ENCODE measurements around the gene LGI4.

Gene LGI4

DNA sequence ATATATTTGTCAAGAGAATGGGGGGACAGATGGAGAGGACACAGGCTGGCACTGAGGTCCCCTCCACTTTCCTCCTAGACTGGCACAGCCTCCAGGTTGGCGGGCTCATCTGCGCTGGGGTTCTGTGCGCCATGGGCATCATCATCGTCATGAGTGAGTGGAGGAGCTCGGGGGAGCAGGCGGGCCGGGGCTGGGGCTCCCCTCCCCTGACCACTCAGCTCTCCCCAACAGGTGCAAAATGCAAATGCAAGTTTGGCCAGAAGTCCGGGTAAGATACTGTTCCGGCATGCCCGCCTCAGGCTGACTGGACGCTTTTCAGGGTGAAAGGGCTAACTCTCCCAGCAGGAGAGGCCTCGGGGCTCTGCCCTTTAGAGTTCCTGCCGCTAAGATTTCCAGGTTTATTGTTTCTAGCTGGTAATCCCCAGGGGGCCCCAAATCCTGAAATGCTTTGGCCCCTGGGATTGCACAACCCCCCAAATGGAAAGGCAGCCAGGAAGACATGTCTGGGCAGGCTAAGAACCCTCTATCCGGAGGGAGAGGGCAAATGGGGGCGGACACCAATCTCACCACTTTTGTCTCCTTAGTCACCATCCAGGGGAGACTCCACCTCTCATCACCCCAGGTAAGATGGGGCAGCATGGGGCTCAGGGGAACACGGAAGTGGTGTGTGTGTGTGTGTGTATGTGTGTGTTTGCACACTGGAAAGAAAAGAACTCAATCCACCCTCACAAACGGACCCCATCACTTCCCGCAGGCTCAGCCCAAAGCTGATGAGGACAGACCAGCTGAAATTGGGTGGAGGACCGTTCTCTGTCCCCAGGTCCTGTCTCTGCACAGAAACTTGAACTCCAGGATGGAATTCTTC, 11.9 kb downstream of the LGI4 start:
- Histone ChIP-seq H3K27ac (ENCODE audit: insufficient read depth, low read depth, low read length, poor library complexity, severe bottlenecking) (no peak overlapping the region), H3K4me1 (ENCODE audit: control insufficient read depth, insufficient read depth, low read length) (peaks cover 11% of the 10 kb centered on the region)
- WGBS, 2 experiments: 60 to 70% methylated on average over 18 to 19 of the region's 19 CpGs

GRCh38 chr19:35120898-35121297, 14.0 kb downstream of the LGI4 start:
- Histone ChIP-seq H3K9me3 (ENCODE audit: control insufficient read depth, low read length) (no peaks in the 10 kb centered on the region), H3K27ac (ENCODE audit: insufficient read depth, low read depth, low read length, poor library complexity, severe bottlenecking) (no peak overlapping the region), H3K4me3 (ENCODE audit: insufficient read depth, low read depth, low read length) (no peak overlapping the region), H3K27me3 (ENCODE audit: control insufficient read depth, insufficient read depth, low read length, poor library complexity, severe bottlenecking) (no peaks in the 10 kb centered on the region), H3K36me3 (ENCODE audit: control insufficient read depth, insufficient read depth, low read length) (no peaks in the 10 kb centered on the region), H3K4me1 (ENCODE audit: control insufficient read depth, insufficient read depth, low read length) (peaks cover 19% of the 10 kb centered on the region)
- 85 to 86% methylated on average over 7 of the region's 7 CpGs for WGBS, 2 experiments

More for the DNA sequence above, 11.9 kb downstream of the LGI4 start:
- Histone ChIP-seq H3K4me3 (ENCODE audit: insufficient read depth, low read depth, low read length) (no peak overlapping the region), H3K9me3 (ENCODE audit: control insufficient read depth, low read length) (no peaks in the 10 kb centered on the region), H3K27me3 (ENCODE audit: control insufficient read depth, insufficient read depth, low read length, poor library complexity, severe bottlenecking) (no peaks in the 10 kb centered on the region), H3K36me3 (ENCODE audit: control insufficient read depth, insufficient read depth, low read length) (no peaks in the 10 kb centered on the region)

GRCh38 chr19:35120492-35120891, 14.4 kb downstream of the LGI4 start:
- Histone ChIP-seq H3K27ac (ENCODE audit: insufficient read depth, low read depth, low read length, poor library complexity, severe bottlenecking) (no peak overlapping the region), H3K27me3 (ENCODE audit: control insufficient read depth, insufficient read depth, low read length, poor library complexity, severe bottlenecking) (no peaks in the 10 kb centered on the region), H3K4me1 (ENCODE audit: control insufficient read depth, insufficient read depth, low read length) (peaks cover 23% of the 10 kb centered on the region), H3K36me3 (ENCODE audit: control insufficient read depth, insufficient read depth, low read length) (no peaks in the 10 kb centered on the region), H3K9me3 (ENCODE audit: control insufficient read depth, low read length) (no peaks in the 10 kb centered on the region), H3K4me3 (ENCODE audit: insufficient read depth, low read depth, low read length) (no peak overlapping the region)
- 89 to 92% methylated on average over 7 of the region's 7 CpGs for WGBS, 2 experiments

- H3K36me3 ChIP-seq (ENCODE audit: control insufficient read depth, insufficient read depth, low read length): no peaks in the 10 kb centered on the region
- no peaks in the 10 kb centered on the region for H3K27me3 ChIP-seq (ENCODE audit: control insufficient read depth, insufficient read depth, low read length, poor library complexity, severe bottlenecking)
- H3K9me3 ChIP-seq (ENCODE audit: control insufficient read depth, low read length): no peaks in the 10 kb centered on the region
- H3K4me1 ChIP-seq (ENCODE audit: control insufficient read depth, insufficient read depth, low read length): peaks cover 31% of the 10 kb centered on the region
- H3K27ac ChIP-seq (ENCODE audit: insufficient read depth, low read depth, low read length, poor library complexity, severe bottlenecking): no peak overlapping the region
- no peak overlapping the region for H3K4me3 ChIP-seq (ENCODE audit: insufficient read depth, low read depth, low read length)
- 89 to 90% methylated on average over 9 of the region's 9 CpGs for WGBS, 2 experiments
Measured at GRCh38 chr19:35119578-35120155, 15.2 kb downstream of the LGI4 start.

GRCh38 chr19:35119091-35119490, 15.8 kb downstream of the LGI4 start:
- no peak overlapping the region for H3K4me3 ChIP-seq (ENCODE audit: insufficient read depth, low read depth, low read length)
- H3K9me3 ChIP-seq (ENCODE audit: control insufficient read depth, low read length): no peaks in the 10 kb centered on the region
- H3K27me3 ChIP-seq (ENCODE audit: control insufficient read depth, insufficient read depth, low read length, poor library complexity, severe bottlenecking): no peaks in the 10 kb centered on the region
- H3K4me1 ChIP-seq (ENCODE audit: control insufficient read depth, insufficient read depth, low read length): peaks cover 31% of the 10 kb centered on the region
- 88 to 89% methylated on average over 14 of the region's 14 CpGs for WGBS, 2 experiments
- no peaks in the 10 kb centered on the region for H3K36me3 ChIP-seq (ENCODE audit: control insufficient read depth, insufficient read depth, low read length)
- H3K27ac ChIP-seq (ENCODE audit: insufficient read depth, low read depth, low read length, poor library complexity, severe bottlenecking): no peak overlapping the region

GRCh38 chr19:35118268-35119020, 16.4 kb downstream of the LGI4 start:
- Histone ChIP-seq H3K36me3 (ENCODE audit: control insufficient read depth, insufficient read depth, low read length) (no peaks in the 10 kb centered on the region), H3K27me3 (ENCODE audit: control insufficient read depth, insufficient read depth, low read length, poor library complexity, severe bottlenecking) (no peaks in the 10 kb centered on the region), H3K4me3 (ENCODE audit: insufficient read depth, low read depth, low read length) (no peak overlapping the region), H3K9me3 (ENCODE audit: control insufficient read depth, low read length) (no peaks in the 10 kb centered on the region), H3K4me1 (ENCODE audit: control insufficient read depth, insufficient read depth, low read length) (peaks cover 31% of the 10 kb centered on the region), H3K27ac (ENCODE audit: insufficient read depth, low read depth, low read length, poor library complexity, severe bottlenecking) (no peak overlapping the region)
- WGBS, 2 experiments: 84 to 86% methylated on average over 13 of the region's 13 CpGs

- Histone ChIP-seq H3K9me3 (ENCODE audit: control insufficient read depth, low read length) (no peaks in the 10 kb centered on the region), H3K27ac (ENCODE audit: insufficient read depth, low read depth, low read length, poor library complexity, severe bottlenecking) (no peak overlapping the region), H3K27me3 (ENCODE audit: control insufficient read depth, insufficient read depth, low read length, poor library complexity, severe bottlenecking) (no peaks in the 10 kb centered on the region), H3K36me3 (ENCODE audit: control insufficient read depth, insufficient read depth, low read length) (no peaks in the 10 kb centered on the region), H3K4me3 (ENCODE audit: insufficient read depth, low read depth, low read length) (no peak overlapping the region), H3K4me1 (ENCODE audit: control insufficient read depth, insufficient read depth, low read length) (peaks cover 25% of the 10 kb centered on the region)
- WGBS, 2 experiments: 87 to 88% methylated on average over 11 of the region's 11 CpGs
Measured at GRCh38 chr19:35117799-35118198, 17.1 kb downstream of the LGI4 start.

- no peak overlapping the region for H3K27ac ChIP-seq (ENCODE audit: insufficient read depth, low read depth, low read length, poor library complexity, severe bottlenecking)
- no peaks in the 10 kb centered on the region for H3K9me3 ChIP-seq (ENCODE audit: control insufficient read depth, low read length)
- H3K36me3 ChIP-seq (ENCODE audit: control insufficient read depth, insufficient read depth, low read length): no peaks in the 10 kb centered on the region
- H3K27me3 ChIP-seq (ENCODE audit: control insufficient read depth, insufficient read depth, low read length, poor library complexity, severe bottlenecking): no peaks in the 10 kb centered on the region
- H3K4me3 ChIP-seq (ENCODE audit: insufficient read depth, low read depth, low read length): no peak overlapping the region
- H3K4me1 ChIP-seq (ENCODE audit: control insufficient read depth, insufficient read depth, low read length): peaks cover 20% of the 10 kb centered on the region
- 66 to 72% methylated on average over 8 of the region's 8 CpGs for WGBS, 2 experiments
Measured at GRCh38 chr19:35117116-35117515, 17.7 kb downstream of the LGI4 start.

GRCh38 chr19:35116072-35116801, 18.6 kb downstream of the LGI4 start:
- Histone ChIP-seq H3K4me3 (ENCODE audit: insufficient read depth, low read depth, low read length) (no peak overlapping the region), H3K36me3 (ENCODE audit: control insufficient read depth, insufficient read depth, low read length) (no peaks in the 10 kb centered on the region), H3K4me1 (ENCODE audit: control insufficient read depth, insufficient read depth, low read length) (peaks cover 20% of the 10 kb centered on the region), H3K27ac (ENCODE audit: insufficient read depth, low read depth, low read length, poor library complexity, severe bottlenecking) (no peak overlapping the region), H3K27me3 (ENCODE audit: control insufficient read depth, insufficient read depth, low read length, poor library complexity, severe bottlenecking) (no peaks in the 10 kb centered on the region), H3K9me3 (ENCODE audit: control insufficient read depth, low read length) (no peaks in the 10 kb centered on the region)
- WGBS, 2 experiments: 92% methylated on average over 13 of the region's 13 CpGs

Measured in ectodermal cell (in vitro differentiated cells).